IMR-90 (cell line): ENCODE data around the gene GLCCI1. TPM values are rescaled to one million over a fixed set of nuclear protein-coding genes. Genes with fewer than 3 reads are reported as not detected.

Experiments
- ATAC-seq: fragments of 200-7000 bp; cut with Tn5 transposase; 2 replicates; pipeline ENCODE4 v1.9.1; 2020; ENCODE audit warnings: low read depth, mild to moderate bottlenecking, moderate library complexity
- BruUV-seq: library from RNA; stranded (reverse); fragments of 400-500 nt; replicated peaks from 2 replicates; lab custom pipeline; 2021; lab: Mats Ljungman, UMichigan
- CTCF ChIA-PET: fragments of 300-600 bp; formaldehyde crosslinking; extraction: SDS; loops from one replicate; lab custom pipeline; 2021; ENCODE audit warnings: antibody characterized with exemption; lab: Yijun Ruan, JAX
- POLR2A ChIA-PET: fragments of 300-600 bp; sonication (Branson Sonifier 250); formaldehyde crosslinking; loops from one replicate; lab custom pipeline; 2022; ENCODE audit warnings: antibody characterized with exemption; ENCODE audit not compliant: unreplicated experiment; lab: Charles Lee
- DNase-seq: peaks from one replicate; pipeline ENCODE4 v3.0.0; 2013
- H2AFZ ChIP-seq: replicated peaks from 2 replicates; pipeline ENCODE3; 2013; ENCODE audit warnings: low read length, mild to moderate bottlenecking; ENCODE audit not compliant: poor library complexity
- H2AK5ac ChIP-seq: 2 replicates; pipeline ENCODE4 v1.6.1; 2013; ENCODE audit warnings: low read depth, low read length, inconsistent platforms
- H2AK9ac ChIP-seq: replicated peaks from 2 replicates; pipeline ENCODE3; 2013; ENCODE audit warnings: mild to moderate bottlenecking, low read depth, low read length, moderate library complexity; ENCODE audit not compliant: poor library complexity
- H2BK120ac ChIP-seq: 2 replicates; pipeline ENCODE4 v1.6.1; 2013; ENCODE audit warnings: low read depth, low read length, inconsistent platforms
- H2BK15ac ChIP-seq: 3 replicates; pipeline ENCODE4 v1.6.1; 2013; ENCODE audit warnings: low read depth, low read length, inconsistent platforms
- H2BK20ac ChIP-seq: 2 replicates; pipeline ENCODE4 v1.6.1; 2013; ENCODE audit warnings: low read depth, mild to moderate bottlenecking, inconsistent platforms, low read length, moderate library complexity
- H2BK5ac ChIP-seq: 2 replicates; pipeline ENCODE4 v1.6.1; 2013; ENCODE audit warnings: mild to moderate bottlenecking, low read depth, low read length, inconsistent platforms; ENCODE audit not compliant: poor library complexity, severe bottlenecking
- H3K14ac ChIP-seq: replicated peaks from 2 replicates; pipeline ENCODE4 v1.6.1; 2013; ENCODE audit warnings: low read depth, low read length, inconsistent platforms
- H3K18ac ChIP-seq: 2 replicates; pipeline ENCODE4 v1.6.1; 2013; ENCODE audit warnings: low read depth, low read length, control low read depth
- H3K23ac ChIP-seq: 2 replicates; pipeline ENCODE4 v1.6.1; 2013; ENCODE audit warnings: low read depth, low read length, inconsistent platforms
- H3K27ac ChIP-seq: 2 replicates; pipeline ENCODE4 v1.5.1; 2013; ENCODE audit warnings: mild to moderate bottlenecking, control low read depth, low read length; ENCODE audit not compliant: insufficient read depth
- H3K27me3 ChIP-seq: 2 replicates; pipeline ENCODE4 v1.6.1; 2013; ENCODE audit warnings: low read length; ENCODE audit not compliant: control insufficient read depth, insufficient read depth
- H3K36me3 ChIP-seq: 2 replicates; pipeline ENCODE4 v1.6.1; 2013; ENCODE audit warnings: low read length, mixed read lengths; ENCODE audit not compliant: control insufficient read depth, insufficient read depth
- H3K4ac ChIP-seq: 2 replicates; pipeline ENCODE4 v1.6.1; 2013; ENCODE audit warnings: low read depth, low read length, inconsistent platforms
- H3K4me1 ChIP-seq: 2 replicates; pipeline ENCODE4 v1.6.1; 2013; ENCODE audit warnings: low read length, mixed read lengths; ENCODE audit not compliant: control insufficient read depth, insufficient read depth
- H3K4me2 ChIP-seq: 2 replicates; pipeline ENCODE4 v1.6.1; 2013; ENCODE audit warnings: low read depth, mild to moderate bottlenecking, control low read depth, low read length, moderate library complexity
- H3K4me3 ChIP-seq: 2 replicates; pipeline ENCODE4 v1.5.1; 2013; ENCODE audit warnings: low read depth, mild to moderate bottlenecking, control low read depth, low read length, moderate library complexity; ENCODE audit not compliant: insufficient read depth
- H3K56ac ChIP-seq: 2 replicates; pipeline ENCODE4 v1.6.1; 2013; ENCODE audit warnings: low read length, inconsistent platforms; ENCODE audit not compliant: insufficient read depth; ENCODE audit errors: extremely low read depth
- H3K79me1 ChIP-seq, 2 experiments: 2 replicates each; pipeline ENCODE4 v1.6.1; 2013; ENCODE audit warnings: low read length in 2 of 2, inconsistent platforms in 1 of 2, low read depth in 1 of 2
- H3K9ac ChIP-seq: 2 replicates; pipeline ENCODE4 v1.6.1; 2013; ENCODE audit warnings: low read depth, low read length, control low read depth
- H3K9me1 ChIP-seq: 2 replicates; pipeline ENCODE4 v1.6.1; 2013; ENCODE audit warnings: low read length, inconsistent platforms; ENCODE audit not compliant: insufficient read depth
- H3K9me3 ChIP-seq: 2 replicates; pipeline ENCODE4 v1.6.1; 2013; ENCODE audit warnings: low read length; ENCODE audit not compliant: control insufficient read depth, insufficient read depth
- H4K20me1 ChIP-seq: 2 replicates; pipeline ENCODE4 v1.6.1; 2013; ENCODE audit warnings: low read length, inconsistent platforms; ENCODE audit not compliant: insufficient read depth
- H4K5ac ChIP-seq: 2 replicates; pipeline ENCODE4 v1.6.1; 2013; ENCODE audit warnings: mild to moderate bottlenecking, low read depth, low read length, control low read depth
- H4K8ac ChIP-seq, 2 experiments: 2 replicates each; pipeline ENCODE4 v1.6.1; 2013; ENCODE audit warnings: low read depth in 2 of 2, low read length in 2 of 2, control low read depth in 1 of 2, inconsistent platforms in 1 of 2
- H4K91ac ChIP-seq: 2 replicates; pipeline ENCODE4 v1.6.1; 2013; ENCODE audit warnings: low read depth, low read length, inconsistent platforms; ENCODE audit not compliant: insufficient read depth
- WGBS, 2 experiments: methylation state at CpG; one replicate each; pipeline versions ENCODE4 v1.1.5 to v1.1.7; 2013; ENCODE audit warnings: missing lambda C conversion rate in 2 of 2; ENCODE audit not compliant: insufficient read length in 1 of 2; ENCODE audit errors: extremely low coverage in 2 of 2; 5-methylcytosine and 5-hydroxymethylcytosine counted together
- dilution Hi-C: fragments of 300-500 bp; cut with HindIII; formaldehyde crosslinking; loops from one replicate; pipeline ENCODE4 v1.14.3; 2018; ENCODE audit warnings: low sequenced_read_pairs; ENCODE audit not compliant: unreplicated experiment
- in situ Hi-C: fragments of 300-500 bp; cut with MboI; formaldehyde crosslinking; loops from 3 replicates; pipeline ENCODE4 v1.14.3; 2019; ENCODE audit warnings: low sequenced_read_pairs, inconsistent platforms, mixed read lengths
- intact Hi-C: fragments of 100-400 bp; cut with micrococcal nuclease; formaldehyde crosslinking; loops from 2 replicates; pipeline ENCODE4 v1.10.0; 2022
- polyA plus RNA-seq, 3 experiments: library from polyadenylated mRNA; depleted of rRNA; stranded (reverse); fragments of >200 nt; gene quantifications; 2 replicates each; pipeline ENCODE4 v1.2.3, GENCODE V29; 2012; ENCODE audit warnings: low replicate concordance in 1 of 3
- total RNA-seq: library from RNA; depleted of rRNA; stranded (reverse); fragments of >200 nt; gene quantifications from 2 replicates; pipeline ENCODE4 v1.2.3, GENCODE V29; 2012
- TF ChIP-seq, protein P1 (sequence below): fragments of 150-350 bp; IDR thresholded peaks from 2 replicates; pipeline ENCODE4 v1.6.1; 2016; ENCODE audit warnings: low read depth, mild to moderate bottlenecking, low read length, moderate library complexity, borderline replicate concordance

The GLCCI1 gene
- total and polyA plus RNA-seq, 2 of the 4 experiments (the other 2 are of a cell fraction) = 4.1 to 6.2 TPM

DNA sequence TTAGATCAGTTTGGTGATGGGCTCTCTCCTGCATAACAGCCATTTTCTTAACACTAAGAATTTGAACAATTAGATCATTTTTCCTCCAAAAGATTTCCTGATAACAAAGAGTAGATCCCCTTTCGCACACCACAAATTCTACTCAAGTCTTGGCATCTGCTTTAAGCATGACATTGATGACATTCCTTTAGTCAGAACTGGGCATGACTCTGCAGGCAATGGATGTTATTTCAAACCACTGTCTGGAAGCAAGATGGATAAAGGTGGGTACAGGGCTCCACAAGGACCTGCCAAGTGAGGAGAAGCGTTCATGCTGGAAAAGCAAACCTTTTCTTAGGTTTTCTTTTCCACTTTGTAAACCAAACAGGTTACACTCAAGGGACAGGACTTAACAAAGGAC, 123.5 kb downstream of the GLCCI1 start:
- no TSS peak for BruUV-seq
- intact Hi-C loops = no loop called here
- Histone ChIP-seq H3K36me3 (no peaks in the 10 kb centered on the region), H2AK5ac (no peak overlapping the region), H3K56ac (no peak overlapping the region), H2BK120ac (no peak overlapping the region), H3K9me1 (no peaks in the 10 kb centered on the region), H3K4me3 (no peak overlapping the region), H2BK15ac (no peak overlapping the region), H3K4ac (no peak overlapping the region), H3K4me2 (no peak overlapping the region), H3K79me1 (no peaks in the 10 kb centered on the region), H3K23ac (no peak overlapping the region), H4K8ac (no peak overlapping the region), H3K27ac (no peak overlapping the region), H4K5ac (no peak overlapping the region), H3K27me3 (no peaks in the 10 kb centered on the region), H4K91ac (no peak overlapping the region), H4K20me1 (no peaks in the 10 kb centered on the region), H2BK5ac (no peak overlapping the region), H3K14ac (no peak overlapping the region), H2AFZ (no peak overlapping the region), H3K9me3 (no peaks in the 10 kb centered on the region), H3K18ac (no peak overlapping the region), H3K4me1 (no peaks in the 10 kb centered on the region), H2BK20ac (no peak overlapping the region), H2AK9ac (no peak overlapping the region), H3K9ac (no peak overlapping the region)
- ChIA-PET POLR2A (no interaction called here), CTCF (no interaction called here)
- dilution Hi-C loops = no loop called here
- no peak for DNase-seq
- WGBS, 2 experiments = no CpG with 5 or more reads among the region's 2 CpGs
- no peak for ATAC-seq
- TF ChIP-seq, protein P1, sequence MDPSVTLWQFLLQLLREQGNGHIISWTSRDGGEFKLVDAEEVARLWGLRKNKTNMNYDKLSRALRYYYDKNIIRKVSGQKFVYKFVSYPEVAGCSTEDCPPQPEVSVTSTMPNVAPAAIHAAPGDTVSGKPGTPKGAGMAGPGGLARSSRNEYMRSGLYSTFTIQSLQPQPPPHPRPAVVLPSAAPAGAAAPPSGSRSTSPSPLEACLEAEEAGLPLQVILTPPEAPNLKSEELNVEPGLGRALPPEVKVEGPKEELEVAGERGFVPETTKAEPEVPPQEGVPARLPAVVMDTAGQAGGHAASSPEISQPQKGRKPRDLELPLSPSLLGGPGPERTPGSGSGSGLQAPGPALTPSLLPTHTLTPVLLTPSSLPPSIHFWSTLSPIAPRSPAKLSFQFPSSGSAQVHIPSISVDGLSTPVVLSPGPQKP = no peak
- in situ Hi-C loops = no loop called here
